Anterior cingulate cortex (tissue), 58 donors: ENCODE measurements around the gene CACNB4.
"Not testable (repeated sequence)": the region's sequence is repeated elsewhere in the genome, so short reads cannot be mapped to it uniquely, and the experiment has no call there.

Source experiments
- DNase-seq, 58 donors: peaks; one replicate each; lab custom pipeline; 2025; lab: John Stamatoyannopoulos, UW

The CACNB4 gene

GRCh38 chr2:152098496-152099366, at the start of gene CACNB4:
Gene CACNB4, minus strand, starts transcription at chr2:152099044.
- peak in 7 of 58 donors; percentile 15 to 56 (median 34) for DNase-seq

DNA sequence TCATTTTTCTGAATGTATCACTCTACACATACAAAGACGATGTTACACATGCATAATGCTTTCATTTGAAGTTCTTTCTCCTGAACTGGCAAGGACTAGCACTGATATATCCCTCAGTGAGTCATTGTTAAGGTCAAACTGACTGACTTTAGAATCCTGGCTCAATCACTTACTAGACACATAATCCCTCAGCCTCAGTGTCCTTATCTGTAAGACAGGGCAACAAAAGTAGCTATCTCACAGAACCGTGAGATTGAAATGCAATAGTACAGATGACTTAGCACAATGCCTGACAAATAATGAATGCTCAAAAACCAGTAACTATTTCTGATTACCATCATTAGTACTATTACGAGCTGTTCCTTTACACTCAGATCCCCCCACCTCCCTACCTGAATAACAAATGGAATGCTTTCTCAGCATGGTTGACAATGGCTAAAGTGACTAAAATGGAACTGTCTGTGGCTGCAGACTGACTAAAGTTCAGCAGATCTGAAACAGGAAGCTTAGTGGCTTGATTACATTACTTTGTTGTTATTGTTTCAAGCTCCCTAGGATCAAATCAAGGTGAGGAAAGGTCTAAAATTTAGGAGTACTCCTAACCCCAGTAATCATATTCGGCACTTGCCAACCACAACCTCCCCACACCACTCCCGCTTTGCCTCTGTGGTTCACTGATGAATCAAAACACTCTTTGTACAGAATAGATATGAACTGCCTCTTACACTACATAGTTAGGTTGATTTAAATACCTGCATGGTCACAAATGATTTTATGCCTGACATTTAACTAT, 35.8 kb upstream of the CACNB4 start:
- no peak for DNase-seq

DNA sequence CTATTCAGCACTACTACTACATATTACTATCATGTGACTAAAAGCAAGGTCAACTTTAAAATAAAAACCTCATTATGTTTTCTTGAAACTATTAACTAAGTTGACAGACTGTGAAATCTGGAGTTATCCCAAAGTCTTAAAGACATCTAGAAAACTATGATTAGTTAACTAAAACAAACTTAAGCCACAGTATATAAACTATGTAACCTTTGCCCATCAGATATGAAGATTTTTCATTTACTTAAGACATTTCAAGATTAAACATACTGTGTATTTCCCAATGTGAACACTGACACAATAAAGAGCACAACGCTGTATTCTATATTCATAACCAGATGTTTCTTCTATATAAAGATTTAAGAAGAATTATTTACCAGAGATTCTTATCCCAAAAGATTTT, 33.5 kb upstream of the CACNB4 start:
- DNase-seq: no peak

DNA sequence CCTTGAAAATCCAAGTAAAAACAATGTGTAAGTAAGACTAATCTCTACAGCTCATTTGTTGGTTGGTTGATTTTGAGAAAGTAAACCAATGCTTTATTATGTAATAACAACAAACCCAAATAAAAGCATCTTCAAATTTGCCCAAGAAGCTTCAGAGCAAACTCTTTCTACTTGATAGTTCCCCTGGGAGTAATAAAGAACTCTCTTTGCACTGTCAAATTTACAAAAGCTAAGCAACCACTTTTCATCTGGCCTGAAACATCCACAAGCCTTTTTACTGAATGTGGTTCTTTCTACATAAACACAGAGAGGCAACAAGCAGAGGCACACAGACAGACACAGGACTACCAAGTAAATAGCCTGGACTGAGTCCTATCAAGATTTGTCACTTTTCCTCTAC, 28.8 kb upstream of the CACNB4 start:
- DNase-seq: no peak

GRCh38 chr2:152126664-152127063, 27.8 kb upstream of the CACNB4 start:
- DNase-seq: peak in 1 of 58 donors; percentile 2

GRCh38 chr2:152122161-152122560, 23.3 kb upstream of the CACNB4 start:
- DNase-seq: no peak

- DNase-seq: no peak
Observed at GRCh38 chr2:152120430-152120829, 21.6 kb upstream of the CACNB4 start.

DNA sequence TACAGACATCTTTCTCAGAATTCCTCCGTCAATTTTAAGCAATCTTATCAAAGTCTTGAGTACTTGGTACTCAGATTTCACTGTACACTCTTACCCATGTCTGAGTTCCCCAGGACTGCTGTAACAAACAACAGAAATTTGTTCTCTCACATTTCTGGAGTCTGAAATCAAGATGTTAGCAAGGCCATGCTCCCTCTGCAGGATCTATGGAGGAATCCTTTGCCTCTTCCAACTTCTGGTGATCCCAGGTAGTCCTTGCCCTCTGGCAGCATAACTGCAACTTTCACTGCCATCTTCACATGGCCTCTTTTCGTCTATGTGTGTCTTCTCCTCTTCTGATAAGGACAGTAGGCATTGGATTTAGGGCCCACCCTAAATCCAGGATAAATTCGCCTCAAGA, 17.1 kb upstream of the CACNB4 start:
- no peak for DNase-seq

GRCh38 chr2:152114366-152114765, 15.5 kb upstream of the CACNB4 start:
- DNase-seq: no peak

- DNase-seq: not testable (repeated sequence)
Observed at GRCh38 chr2:152107140-152107539, 8.3 kb upstream of the CACNB4 start.

- no peak for DNase-seq
Observed at GRCh38 chr2:152106464-152106863, 7.6 kb upstream of the CACNB4 start.

DNA sequence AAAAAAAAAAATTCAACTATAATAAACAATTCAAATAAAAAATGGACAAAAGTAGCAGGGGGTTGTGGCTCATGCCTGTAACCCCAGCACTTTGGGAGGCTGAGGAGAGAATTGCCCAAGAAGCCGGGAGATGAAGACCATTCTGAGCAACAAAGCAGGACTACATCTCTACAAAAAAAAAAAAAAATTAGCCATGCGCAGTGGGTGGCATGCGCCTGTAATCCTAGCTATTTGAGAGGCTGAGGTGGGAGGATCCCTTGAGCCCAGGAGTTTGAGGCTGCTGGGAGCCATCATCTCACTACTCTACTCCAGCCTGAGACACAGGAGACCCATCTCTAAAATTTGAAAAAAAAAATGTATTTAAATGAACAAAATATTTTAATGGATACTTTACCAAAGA, 4.4 kb upstream of the CACNB4 start:
- DNase-seq: no peak

GRCh38 chr2:152100961-152101360, 2.1 kb upstream of the CACNB4 start:
- no peak for DNase-seq

DNA sequence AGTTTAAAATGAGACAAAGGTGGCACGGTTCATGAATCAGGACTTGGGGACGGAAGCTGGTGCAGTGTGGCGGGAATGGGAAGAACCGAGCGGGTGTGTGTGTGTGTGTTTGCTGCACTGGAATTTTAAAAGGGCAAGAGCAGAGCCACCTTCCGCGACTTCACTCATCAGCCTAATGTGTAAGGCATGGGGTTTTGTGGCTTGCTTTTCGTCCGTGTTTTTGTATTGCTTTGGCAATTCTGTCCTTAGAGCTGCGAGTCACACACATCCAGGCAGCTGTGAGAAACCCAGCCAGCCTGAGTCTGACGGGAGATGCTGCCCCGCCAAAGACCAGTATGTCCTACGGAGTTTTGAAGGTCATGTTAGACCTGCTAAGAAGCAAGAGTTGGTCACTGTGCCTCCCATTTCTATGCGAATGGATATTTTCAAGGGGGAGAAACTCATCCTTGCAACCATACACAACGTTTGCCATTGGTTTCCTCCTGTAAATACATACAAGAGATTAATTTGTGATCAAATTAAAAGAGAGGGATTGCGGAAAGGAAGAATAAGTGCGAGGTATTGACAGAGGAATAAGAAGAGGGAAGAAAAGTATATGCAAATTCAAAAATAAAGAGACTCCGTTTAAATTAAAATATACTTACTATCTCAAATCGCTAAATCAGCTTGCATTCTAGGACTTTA, 665 bp upstream of the CACNB4 start:
- DNase-seq: peak in 3 of 58 donors; percentile 5 to 42 (median 17)

DNA sequence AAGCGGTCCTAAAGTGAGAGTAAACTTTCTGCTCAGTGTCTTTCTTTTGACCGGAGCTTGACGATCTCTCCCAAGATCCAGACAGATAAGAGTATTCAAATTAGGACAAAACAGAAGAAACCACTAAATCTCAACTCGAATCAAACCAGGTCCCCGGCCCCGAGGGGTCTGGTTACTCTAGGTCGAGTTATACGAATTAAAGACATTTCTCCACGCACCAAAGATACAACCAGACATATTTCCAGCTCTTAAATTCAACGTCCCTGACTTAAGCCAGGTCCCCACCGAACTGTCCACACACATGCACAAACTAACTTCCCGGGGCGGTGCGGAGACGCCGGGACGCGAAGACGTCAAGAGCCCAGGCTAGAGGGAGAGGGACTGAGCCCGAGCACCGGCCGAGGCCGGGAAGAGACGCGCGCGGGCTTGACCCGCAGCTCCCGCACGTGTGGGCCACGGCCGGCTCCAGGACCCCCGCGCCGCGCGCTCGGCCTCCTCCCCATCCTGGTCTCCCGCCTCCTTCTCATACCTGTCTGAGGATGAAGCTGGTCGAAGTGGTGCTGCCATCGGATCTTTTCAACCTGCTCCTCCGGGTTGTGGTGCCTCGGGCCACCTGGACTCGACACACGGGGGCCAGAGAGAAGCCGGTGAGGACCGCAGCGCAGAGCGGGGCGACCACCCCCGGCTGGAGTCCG, 896 bp downstream of the CACNB4 start:
- DNase-seq: peak in 3 of 58 donors; percentile 23 to 50 (median 30)

DNA sequence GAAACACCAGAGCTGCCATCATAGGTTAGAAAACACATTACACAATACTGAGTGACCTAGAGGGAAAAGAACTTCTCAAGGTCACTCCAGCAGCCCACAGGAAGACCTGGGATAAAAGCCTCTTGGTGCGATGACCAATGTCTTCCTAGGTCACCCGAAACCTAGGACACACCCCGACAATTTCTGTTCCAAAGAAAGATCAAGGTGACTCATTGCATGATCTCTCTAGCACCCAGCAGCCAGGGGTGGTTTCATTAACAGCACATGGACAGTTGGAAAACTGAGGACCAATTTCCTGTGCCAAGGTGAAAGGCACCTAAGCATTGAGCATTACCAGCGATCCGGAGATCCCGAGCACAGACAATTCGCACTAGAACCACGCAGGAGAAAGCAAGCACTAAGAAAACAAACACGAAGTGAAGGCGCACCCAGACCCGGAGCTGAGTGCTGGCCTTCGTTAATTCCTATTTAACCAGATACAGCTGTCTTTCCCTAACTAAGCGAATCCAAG, 1.5 kb downstream of the CACNB4 start:
- DNase-seq: peak in 2 of 58 donors; percentile 18 to 23

DNA sequence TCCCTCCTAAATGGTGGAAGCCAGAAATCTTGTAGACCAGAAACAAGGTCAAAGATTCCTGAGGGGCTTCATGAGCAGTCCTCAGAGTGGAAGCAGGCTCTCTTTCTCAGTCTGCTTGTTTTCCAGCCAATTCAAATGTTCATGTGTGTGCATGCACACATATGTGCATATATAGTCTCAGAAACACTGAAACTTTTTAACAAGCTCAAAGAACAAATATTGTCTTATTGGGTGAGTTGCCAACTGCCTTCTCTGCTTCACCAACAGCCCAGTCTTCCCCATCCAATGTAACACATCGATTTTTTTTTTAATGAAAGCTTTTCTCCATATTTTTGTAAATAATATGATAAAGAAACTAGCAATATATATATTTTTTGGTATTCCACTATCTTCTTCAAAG, 3.7 kb downstream of the CACNB4 start:
- DNase-seq: no peak

GRCh38 chr2:152094014-152094413, 4.8 kb downstream of the CACNB4 start:
- no peak for DNase-seq

- DNase-seq: peak in 2 of 58 donors; percentile 8 to 10
Observed at GRCh38 chr2:152093464-152093863, 5.4 kb downstream of the CACNB4 start.

- DNase-seq: no peak
Observed at GRCh38 chr2:152092095-152092494, 6.7 kb downstream of the CACNB4 start.
